GM12878 (cell line): ENCODE results near the gene C9orf50.

Experiments
- CEBPB ChIP-seq, 2 experiments: fragments of 150-350 bp in 1 of 2; IDR thresholded peaks; 2 replicates each; pipeline ENCODE4 v1.6.1; 2012 to 2014; ENCODE audit warnings: low read depth in 2 of 2, low read length in 2 of 2, borderline replicate concordance in 1 of 2, inconsistent platforms in 1 of 2
- CREB1 ChIP-seq: IDR thresholded peaks from 2 replicates; pipeline ENCODE4 v1.6.1; 2012; ENCODE audit warnings: low read depth, mild to moderate bottlenecking, inconsistent platforms
- FOS ChIP-seq: IDR thresholded peaks from 3 replicates; pipeline ENCODE4 v1.6.1; 2011; ENCODE audit warnings: borderline replicate concordance; ENCODE audit not compliant: insufficient read length; ENCODE audit errors: extremely low read depth
- FOXM1 ChIP-seq: IDR thresholded peaks from 2 replicates; pipeline ENCODE4 v1.6.1; 2012; ENCODE audit warnings: low read depth, mild to moderate bottlenecking, inconsistent platforms, low read length, moderate library complexity
- NBN ChIP-seq: fragments of 450-650 bp; IDR thresholded peaks from 2 replicates; pipeline ENCODE4 v1.6.1; 2016
- RAD21 ChIP-seq: IDR thresholded peaks from 2 replicates; pipeline ENCODE4 v1.6.1; 2011; ENCODE audit warnings: mild to moderate bottlenecking, low read depth, low read length, moderate library complexity; ENCODE audit not compliant: insufficient read depth
- SIN3A ChIP-seq: IDR thresholded peaks from 2 replicates; pipeline ENCODE4 v1.6.1; 2012; ENCODE audit warnings: low read depth, low read length, improper control_type of control experiment
- SMC3 ChIP-seq: IDR thresholded peaks from 2 replicates; pipeline ENCODE4 v1.6.1; 2011; ENCODE audit warnings: low read length, improper control_type of control experiment, borderline replicate concordance
- YBX1 ChIP-seq: fragments of 450-650 bp; IDR thresholded peaks from 2 replicates; pipeline ENCODE4 v1.6.1; 2016; ENCODE audit warnings: antibody characterized with exemption
- TF ChIP-seq, protein P1 (sequence below), 3 experiments: IDR thresholded peaks in 2 of 3; conservative IDR thresholded peaks in 1 of 3; 2 replicates each; pipeline ENCODE4 v1.5.1; 2011; ENCODE audit warnings: low read depth in 3 of 3, low read length in 3 of 3, mild to moderate bottlenecking in 3 of 3, control low read depth in 2 of 3, moderate library complexity in 2 of 3, inconsistent platforms in 1 of 3, mixed read lengths in 1 of 3; ENCODE audit not compliant: control insufficient read depth in 2 of 3, insufficient read depth in 1 of 3; ENCODE audit errors: extremely low read depth in 1 of 3
- TF ChIP-seq, protein P2 (sequence below): IDR thresholded peaks from 2 replicates; pipeline ENCODE4 v1.6.1; 2011; ENCODE audit warnings: low read depth, low read length, improper control_type of control experiment, borderline replicate concordance
- TF ChIP-seq, protein P3 (sequence below): fragments of 450-650 bp; IDR thresholded peaks from 2 replicates; pipeline ENCODE4 v1.6.1; 2014; ENCODE audit warnings: mild to moderate bottlenecking
- TF ChIP-seq, protein P4 (sequence below): fragments of 450-650 bp; IDR thresholded peaks from 2 replicates; pipeline ENCODE4 v1.6.1; 2016; ENCODE audit warnings: mild to moderate bottlenecking

DNA sequence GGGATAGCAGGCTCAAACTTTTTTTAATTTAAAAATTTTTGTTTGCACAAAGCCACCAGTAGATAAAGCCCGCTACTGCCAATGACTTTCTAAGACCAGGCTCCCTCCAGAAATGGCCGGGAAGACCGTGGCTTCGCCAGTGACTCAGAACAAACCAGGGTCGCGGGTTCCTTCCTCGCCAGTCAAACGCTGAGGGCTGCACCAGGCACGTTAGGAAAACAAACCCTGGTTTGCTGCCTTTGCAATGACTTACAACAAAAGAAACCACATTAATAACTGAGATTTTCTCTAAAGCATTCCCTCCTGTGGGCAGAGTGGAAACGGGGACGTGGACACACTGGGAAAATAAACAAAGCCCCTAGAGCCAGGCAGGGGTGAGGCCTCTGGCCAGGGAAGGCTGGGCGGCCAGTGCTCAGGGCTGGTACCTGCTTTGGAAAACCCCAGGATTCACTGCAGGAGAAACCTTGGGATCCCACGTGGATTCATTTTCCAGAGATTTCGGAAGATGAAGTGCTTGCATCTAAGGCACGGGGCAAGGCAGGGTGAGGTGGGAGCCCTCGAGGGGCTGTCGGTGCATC, 48.3 kb upstream of the C9orf50 start:
- no peak for TF ChIP-seq CEBPB (IDR thresholded peaks at IDR 0.05; ENCODE audit: borderline replicate concordance in 1 of 2, low read depth in 2 of 2, low read length in 2 of 2)
- no peak for TF ChIP-seq NBN
- TF ChIP-seq, protein P1, sequence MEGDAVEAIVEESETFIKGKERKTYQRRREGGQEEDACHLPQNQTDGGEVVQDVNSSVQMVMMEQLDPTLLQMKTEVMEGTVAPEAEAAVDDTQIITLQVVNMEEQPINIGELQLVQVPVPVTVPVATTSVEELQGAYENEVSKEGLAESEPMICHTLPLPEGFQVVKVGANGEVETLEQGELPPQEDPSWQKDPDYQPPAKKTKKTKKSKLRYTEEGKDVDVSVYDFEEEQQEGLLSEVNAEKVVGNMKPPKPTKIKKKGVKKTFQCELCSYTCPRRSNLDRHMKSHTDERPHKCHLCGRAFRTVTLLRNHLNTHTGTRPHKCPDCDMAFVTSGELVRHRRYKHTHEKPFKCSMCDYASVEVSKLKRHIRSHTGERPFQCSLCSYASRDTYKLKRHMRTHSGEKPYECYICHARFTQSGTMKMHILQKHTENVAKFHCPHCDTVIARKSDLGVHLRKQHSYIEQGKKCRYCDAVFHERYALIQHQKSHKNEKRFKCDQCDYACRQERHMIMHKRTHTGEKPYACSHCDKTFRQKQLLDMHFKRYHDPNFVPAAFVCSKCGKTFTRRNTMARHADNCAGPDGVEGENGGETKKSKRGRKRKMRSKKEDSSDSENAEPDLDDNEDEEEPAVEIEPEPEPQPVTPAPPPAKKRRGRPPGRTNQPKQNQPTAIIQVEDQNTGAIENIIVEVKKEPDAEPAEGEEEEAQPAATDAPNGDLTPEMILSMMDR (IDR thresholded peaks at IDR 0.05 in 2 of 3, conservative IDR thresholded peaks at IDR 0.05 in 1 of 3; ENCODE audit: control insufficient read depth in 2 of 3, extremely low read depth in 1 of 3, insufficient read depth in 1 of 3, low read depth in 3 of 3, low read length in 3 of 3) = no peak
- TF ChIP-seq, protein P2, sequence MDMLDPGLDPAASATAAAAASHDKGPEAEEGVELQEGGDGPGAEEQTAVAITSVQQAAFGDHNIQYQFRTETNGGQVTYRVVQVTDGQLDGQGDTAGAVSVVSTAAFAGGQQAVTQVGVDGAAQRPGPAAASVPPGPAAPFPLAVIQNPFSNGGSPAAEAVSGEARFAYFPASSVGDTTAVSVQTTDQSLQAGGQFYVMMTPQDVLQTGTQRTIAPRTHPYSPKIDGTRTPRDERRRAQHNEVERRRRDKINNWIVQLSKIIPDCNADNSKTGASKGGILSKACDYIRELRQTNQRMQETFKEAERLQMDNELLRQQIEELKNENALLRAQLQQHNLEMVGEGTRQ = no peak
- no peak for TF ChIP-seq SIN3A
- no peak for TF ChIP-seq CREB1
- TF ChIP-seq, protein P3, sequence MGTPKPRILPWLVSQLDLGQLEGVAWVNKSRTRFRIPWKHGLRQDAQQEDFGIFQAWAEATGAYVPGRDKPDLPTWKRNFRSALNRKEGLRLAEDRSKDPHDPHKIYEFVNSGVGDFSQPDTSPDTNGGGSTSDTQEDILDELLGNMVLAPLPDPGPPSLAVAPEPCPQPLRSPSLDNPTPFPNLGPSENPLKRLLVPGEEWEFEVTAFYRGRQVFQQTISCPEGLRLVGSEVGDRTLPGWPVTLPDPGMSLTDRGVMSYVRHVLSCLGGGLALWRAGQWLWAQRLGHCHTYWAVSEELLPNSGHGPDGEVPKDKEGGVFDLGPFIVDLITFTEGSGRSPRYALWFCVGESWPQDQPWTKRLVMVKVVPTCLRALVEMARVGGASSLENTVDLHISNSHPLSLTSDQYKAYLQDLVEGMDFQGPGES = no peak
- no peak for TF ChIP-seq FOS
- TF ChIP-seq YBX1 = no peak
- TF ChIP-seq SMC3 = no peak
- TF ChIP-seq, protein P4, sequence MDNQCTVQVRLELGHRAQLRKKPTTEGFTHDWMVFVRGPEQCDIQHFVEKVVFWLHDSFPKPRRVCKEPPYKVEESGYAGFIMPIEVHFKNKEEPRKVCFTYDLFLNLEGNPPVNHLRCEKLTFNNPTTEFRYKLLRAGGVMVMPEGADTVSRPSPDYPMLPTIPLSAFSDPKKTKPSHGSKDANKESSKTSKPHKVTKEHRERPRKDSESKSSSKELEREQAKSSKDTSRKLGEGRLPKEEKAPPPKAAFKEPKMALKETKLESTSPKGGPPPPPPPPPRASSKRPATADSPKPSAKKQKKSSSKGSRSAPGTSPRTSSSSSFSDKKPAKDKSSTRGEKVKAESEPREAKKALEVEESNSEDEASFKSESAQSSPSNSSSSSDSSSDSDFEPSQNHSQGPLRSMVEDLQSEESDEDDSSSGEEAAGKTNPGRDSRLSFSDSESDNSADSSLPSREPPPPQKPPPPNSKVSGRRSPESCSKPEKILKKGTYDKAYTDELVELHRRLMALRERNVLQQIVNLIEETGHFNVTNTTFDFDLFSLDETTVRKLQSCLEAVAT = no peak
- no peak for TF ChIP-seq FOXM1
- no peak for TF ChIP-seq RAD21
